ENCODE data around the gene AIPL1.

The AIPL1 gene

GRCh38 chr17:6413065-6413464, 21.9 kb downstream of the AIPL1 start:
- no peak for DNase-seq

- no peak for DNase-seq
Observed at GRCh38 chr17:6408735-6409134, 26.2 kb downstream of the AIPL1 start.

GRCh38 chr17:6408276-6408675, 26.6 kb downstream of the AIPL1 start:
- DNase-seq: no peak

- no peak for DNase-seq
Observed at GRCh38 chr17:6402258-6402657, 32.7 kb downstream of the AIPL1 start.

GRCh38 chr17:6398955-6399354, 36.0 kb downstream of the AIPL1 start:
- DNase-seq: no peak

DNA sequence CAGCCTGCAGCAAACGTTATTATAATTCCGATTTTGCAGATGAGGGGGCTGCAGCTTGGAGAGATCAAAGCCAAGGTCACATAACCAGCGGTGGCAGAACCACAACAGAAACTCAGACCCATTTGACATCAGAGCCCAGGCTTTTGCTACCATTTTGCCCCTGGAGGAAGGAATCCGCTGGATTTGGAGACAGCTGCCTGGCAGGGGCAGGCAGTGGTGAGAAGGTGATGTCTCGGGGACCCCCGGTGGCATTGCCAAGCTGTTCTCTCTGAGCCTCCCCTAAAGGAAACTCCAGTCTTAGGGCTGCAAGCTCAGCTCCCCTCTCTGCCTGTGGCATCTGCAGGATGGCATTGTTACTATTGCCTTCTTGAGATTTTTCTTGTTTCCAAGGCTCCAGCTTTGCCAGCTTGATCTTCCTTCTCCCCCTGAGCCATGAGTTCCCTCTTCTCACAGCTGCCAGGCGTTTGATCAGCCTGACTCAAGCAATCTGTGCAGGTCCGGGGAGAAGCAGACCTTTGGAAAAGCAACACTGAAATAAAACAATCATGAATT, 40.8 kb downstream of the AIPL1 start:
- no peak for DNase-seq

DNA sequence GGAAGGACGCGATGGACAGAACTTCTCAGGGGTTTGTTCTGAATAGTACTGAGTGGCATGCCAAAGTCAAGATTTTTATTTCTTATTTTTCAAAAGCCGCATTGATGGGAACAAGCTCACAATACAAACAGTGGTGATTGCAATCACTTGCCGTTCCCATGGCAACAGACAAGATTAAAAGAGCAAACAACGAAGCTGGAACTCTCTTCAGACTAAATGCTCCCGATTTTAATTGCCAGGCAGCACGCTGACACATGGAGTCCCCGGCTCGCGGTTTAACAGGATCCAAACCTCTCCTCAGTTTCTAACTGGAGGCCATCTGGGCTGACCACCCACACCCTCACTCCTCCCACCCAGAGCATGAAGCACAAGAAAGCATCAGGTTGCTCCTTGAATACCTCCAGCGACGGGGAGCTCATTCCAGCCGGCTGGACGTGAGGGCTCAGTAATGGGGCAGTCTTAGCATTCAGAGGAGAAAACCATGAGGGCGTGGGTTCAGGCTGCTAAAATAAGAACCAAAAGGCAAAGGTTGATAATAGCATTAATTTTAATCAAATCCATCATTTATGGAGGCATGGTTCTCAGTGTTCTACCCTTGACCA, 41.5 kb downstream of the AIPL1 start:
- DNase-seq: no peak

DNA sequence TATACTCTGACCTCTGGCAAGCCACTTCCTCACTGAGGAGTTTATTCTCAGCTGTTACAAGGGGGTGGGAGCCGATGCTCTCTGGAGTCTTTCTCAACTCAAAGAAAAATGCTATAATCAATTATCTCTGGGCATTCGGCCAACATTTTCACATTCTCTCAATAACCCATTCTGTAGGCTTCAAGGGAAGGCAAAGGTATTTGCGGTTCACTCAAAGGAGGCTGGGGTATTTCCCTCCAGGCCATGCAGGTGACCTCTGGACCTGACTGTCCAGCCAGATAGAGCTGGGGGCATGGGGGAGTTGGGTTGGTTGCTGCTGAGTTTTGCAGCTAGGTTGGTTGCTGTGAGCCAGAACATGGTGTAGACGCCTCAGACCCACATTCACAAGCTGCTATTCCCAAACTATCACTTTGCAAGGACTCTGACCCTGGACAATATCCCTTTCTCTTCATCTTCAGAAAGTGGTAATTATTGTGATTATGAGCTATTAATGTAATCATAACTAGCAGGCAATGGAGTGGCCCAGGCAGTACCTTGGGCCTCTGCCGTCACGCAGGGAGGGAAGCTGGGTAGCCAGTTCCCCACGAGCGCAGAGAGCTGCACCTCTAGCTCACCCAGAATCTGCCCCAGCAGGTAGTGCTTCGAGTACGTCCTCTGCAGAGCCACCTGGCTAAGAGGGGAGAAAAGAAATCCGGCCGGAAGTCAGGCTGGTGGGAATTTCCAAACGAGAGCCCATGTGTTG, 42.1 kb downstream of the AIPL1 start:
- DNase-seq: no peak

GRCh38 chr17:6388416-6388815, 46.5 kb downstream of the AIPL1 start:
- DNase-seq: no peak

GRCh38 chr17:6387858-6388257, 47.1 kb downstream of the AIPL1 start:
- no peak for DNase-seq

- DNase-seq: no peak
Observed at GRCh38 chr17:6387442-6387841, 47.5 kb downstream of the AIPL1 start.

GRCh38 chr17:6386041-6386630, 48.8 kb downstream of the AIPL1 start:
- no peak for DNase-seq

DNA sequence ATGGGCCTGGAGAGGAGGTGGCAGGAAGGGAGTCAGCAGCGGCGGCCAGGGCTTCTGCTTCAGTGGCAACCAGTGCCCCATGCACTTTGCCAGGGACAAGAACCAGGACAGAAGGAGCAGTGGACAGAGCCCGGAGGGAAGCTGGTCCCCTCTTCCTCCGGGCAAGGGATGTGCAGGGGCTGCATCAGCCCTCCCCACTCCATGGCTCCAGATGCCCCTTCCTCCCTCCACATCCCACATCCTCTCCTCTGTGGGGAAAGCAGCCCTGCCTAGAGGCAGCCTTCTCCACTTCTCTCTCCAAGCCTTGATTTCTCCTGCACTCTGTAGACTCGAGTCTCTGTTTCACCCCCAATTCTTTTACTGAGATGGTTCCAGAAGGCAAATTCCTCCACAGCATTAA, 50.4 kb downstream of the AIPL1 start:
- DNase-seq: no peak

DNA sequence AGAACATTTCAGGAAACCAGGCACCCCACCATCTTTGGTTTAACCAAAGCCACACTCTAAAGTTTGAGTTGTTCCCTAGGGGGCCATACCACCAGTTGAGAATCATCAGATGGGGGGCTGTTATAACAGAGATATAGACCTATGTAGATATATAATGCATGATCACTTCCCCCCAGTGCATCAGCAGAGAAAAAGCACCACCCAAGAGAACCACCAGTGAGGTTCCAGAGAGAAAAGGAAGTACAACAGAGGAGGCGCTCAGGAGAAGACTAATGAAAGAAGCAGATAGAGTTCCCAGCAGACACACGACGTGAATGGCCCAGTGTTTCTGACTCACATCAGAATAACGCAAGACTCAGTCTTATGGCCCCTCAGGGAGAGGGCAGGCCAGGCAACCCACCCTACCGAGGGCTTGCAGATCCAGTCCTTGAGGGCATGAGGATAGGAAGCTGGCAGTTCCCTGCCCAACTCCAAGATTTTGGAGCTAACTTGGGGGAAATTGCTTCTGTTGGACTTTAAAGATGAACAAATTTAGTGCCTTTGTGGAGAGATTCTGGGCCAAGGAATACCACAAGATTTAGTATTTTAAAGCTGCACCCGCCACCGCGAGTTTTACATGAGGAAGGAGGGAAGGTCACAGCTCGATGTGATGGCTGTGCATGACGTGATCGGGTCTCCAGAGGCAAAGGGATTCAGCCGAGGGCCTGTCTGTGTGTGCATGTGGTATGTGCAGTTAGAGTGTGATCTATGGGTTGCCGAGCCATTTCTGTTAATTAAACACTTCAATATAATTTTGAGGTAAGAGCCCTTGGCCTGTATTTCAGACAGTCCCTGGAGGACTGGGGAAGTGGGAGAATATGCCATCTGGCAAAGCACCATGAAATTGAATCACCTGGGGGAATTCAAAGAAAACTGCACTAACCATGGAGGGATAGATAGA, 53.1 kb downstream of the AIPL1 start:
- no peak for DNase-seq

GRCh38 chr17:6380915-6381438, 53.9 kb downstream of the AIPL1 start:
- no peak for DNase-seq

DNA sequence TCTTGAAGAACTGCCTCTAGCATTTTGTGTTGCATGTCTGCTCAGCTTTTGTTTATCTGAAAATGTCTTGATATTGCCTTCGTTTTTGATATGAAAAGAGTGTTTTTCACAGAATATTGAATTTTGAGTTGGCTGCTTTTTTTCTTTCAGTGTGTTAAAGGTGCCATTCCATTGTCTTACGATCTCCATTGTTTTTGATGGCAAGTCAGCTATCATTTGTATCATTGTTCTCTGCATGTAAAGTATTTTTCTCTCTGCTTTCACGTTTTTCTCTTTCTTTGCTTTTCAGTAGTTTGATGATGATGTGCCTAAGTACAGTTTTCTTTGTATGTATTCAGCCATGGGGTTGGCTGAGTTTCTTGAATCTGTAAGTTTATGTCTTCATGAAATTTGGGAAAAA, 57.0 kb downstream of the AIPL1 start:
- DNase-seq: no peak

DNA sequence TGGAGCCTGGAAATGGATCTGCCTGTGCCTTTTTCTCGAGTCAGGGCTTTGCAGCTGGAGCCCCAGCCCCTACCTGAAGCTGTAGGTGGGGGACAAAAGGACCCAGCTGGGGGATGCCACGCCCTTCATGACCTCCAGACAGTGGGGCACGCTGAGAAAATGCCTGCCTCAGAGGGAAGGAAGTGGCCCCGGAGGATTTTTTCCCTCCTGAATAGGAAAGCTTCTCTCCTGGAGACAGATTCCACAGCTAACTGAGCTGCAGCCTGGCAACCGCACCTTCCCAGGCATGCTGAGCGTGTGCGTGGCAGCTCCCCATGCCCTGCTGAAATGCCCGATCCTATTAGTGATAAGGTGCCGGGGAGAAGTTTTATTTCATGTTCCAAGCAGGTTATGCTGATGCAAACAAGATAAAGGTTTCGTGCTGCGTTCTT, 58.0 kb downstream of the AIPL1 start:
- no peak for DNase-seq

- peak; percentile 12 for DNase-seq
Observed at GRCh38 chr17:6374761-6375312, 60.1 kb downstream of the AIPL1 start.

DNA sequence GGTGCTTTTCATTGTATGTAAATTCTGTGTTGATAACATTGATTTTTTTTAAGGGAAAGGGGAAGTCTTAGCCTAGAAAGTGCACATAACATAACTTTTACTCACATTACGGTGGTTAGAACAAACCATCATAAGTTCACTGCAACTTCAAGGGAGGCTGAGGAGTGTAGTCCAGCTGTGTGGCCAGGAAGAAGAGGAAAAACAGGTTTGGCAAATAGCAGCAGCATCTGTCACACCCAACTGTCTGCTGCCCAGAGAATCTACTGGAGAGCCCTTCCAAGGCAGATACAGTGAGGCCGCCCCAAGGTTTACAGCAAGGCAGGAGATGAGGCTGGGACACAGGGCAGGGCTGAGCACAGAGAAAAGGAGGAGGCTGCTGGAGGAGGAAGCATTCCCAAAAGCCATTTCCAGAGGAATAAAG, 60.6 kb downstream of the AIPL1 start:
- no peak for DNase-seq
